GM18526 (cell line): Measurements from ENCODE around the gene PLA2G12A.

Experiments
- POLR2A ChIP-seq: IDR thresholded peaks from 3 replicates; pipeline ENCODE4 v1.6.1; 2011; ENCODE audit not compliant: insufficient read length; ENCODE audit errors: extremely low read depth

Gene PLA2G12A

DNA sequence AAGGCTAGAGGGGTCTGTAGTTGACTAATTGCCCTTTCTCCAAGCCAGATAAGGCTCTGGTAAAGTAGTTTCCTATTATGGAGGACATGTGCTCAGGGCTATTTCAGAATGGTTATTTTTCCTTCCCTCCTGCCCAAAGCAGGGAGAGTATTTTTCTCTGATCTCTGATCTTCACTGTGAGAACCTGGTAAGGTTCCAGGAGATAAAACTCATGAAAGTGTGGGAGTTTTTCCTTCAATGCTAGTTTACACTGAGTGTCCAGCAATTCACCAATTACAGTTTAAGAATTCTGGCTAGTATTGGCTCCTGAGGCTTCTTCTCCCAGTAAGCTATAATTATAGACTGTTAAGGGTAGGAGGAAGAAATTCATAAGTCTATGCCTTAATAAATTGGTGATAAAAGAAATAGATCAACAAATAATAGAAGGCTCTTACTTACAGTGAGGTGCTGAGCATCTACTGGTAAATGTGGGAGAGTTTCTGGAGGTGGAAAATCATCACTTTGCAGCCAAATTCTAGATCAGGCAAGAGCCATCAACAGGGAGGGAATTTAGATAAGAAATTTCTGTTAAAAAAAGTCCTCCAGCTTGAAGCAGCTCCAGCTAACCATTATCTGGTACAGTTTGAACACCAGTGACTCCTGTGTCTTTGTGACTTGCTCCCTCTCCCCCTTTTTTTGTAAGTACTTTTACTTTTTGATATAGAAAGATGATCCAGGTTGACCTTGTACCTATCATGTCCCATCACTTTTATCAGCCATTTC, 57.5 kb downstream of the PLA2G12A start:
- TF ChIP-seq POLR2A: no peak

- no peak for TF ChIP-seq POLR2A
Observed at GRCh38 chr4:109671350-109671749, 58.5 kb downstream of the PLA2G12A start.

DNA sequence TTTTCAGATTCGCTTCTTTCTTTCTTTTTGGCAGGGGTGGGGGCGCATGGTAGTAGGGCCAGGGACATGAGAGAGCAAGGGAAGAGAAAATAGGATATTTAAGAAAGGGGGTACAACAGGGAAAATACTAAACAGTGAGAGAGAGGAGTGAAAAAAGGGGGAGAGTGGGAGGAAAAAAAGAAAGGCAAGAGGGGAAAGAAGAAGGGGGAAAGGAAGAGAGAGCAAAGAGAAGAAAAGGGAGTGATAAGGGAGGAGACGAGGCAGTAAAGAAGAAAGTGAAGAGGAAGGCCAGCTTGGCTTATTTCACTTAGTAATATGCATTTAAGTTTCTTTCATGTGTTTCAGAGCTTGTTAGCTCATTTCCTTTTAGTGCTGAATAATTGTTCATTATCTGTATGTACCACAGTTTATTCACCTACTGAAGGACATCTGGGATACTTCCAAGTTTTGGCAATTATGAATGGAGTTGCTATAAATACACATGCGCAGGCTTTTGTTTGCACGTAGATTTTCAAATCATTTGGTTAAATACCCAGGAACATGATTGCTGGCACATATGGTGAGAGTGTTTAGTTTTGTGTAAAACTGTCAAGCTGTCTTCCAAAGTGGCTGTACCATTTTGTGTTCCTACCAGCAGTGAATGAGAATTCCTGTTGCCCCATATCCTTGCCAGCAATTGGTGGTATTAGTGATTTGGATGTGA, 63.9 kb downstream of the PLA2G12A start:
- TF ChIP-seq POLR2A: no peak

DNA sequence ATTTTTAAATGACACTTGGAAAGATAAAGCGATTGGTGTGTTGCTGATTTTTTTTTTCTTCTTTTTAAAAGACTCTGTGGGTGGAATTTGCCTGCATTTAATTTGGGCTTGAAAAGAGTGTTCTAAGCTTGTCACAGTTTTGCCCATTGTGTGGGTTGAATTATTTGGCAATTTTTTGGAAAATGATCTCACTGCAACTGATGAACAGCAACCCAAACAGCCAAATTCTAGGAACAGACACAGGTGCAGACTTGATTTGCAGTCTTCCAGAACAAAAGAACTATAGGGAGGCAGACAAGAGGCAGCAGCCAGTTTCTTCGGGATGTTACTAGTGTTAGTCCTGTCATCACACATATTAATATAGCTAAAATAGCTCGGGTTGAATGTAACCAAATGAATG, 67.1 kb downstream of the PLA2G12A start:
- no peak for TF ChIP-seq POLR2A

GRCh38 chr4:109662116-109662515, 67.8 kb downstream of the PLA2G12A start:
- no peak for TF ChIP-seq POLR2A
